T1000 (cell line): ENCODE results near the gene ACOXL.

Source experiments
- DNase-seq: peaks from one replicate; lab custom pipeline; 2025; ENCODE audit warnings: mixed read lengths; lab: John Stamatoyannopoulos, UW

The ACOXL gene

DNA sequence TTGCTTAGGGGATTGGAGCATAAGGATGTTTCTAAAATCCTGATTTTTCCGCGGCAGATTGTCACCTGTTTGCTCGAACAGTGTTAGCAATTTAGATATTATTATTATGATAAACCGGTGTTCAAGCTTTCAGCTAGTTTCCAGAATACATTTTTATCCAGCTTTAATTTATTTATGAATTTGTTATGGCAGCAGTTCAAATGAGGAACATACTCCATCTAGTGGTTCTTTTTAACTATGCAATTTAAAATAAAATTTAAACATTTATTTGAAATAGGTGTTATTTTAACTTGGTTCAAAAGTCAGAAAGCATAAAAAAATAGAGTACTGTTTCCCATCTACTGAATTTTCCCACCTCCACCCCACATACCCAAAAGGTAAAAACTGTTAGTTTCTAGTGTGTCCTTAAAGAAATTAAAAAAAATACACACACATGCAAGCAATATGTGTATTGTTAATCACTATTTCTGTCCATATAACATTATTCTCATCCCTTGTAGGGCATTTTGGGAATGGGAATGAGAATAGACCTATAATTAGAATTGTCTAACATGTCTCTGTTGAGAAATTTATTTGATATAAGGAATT lies 23.2 kb downstream of the ACOXL start:
- DNase-seq = no peak

DNA sequence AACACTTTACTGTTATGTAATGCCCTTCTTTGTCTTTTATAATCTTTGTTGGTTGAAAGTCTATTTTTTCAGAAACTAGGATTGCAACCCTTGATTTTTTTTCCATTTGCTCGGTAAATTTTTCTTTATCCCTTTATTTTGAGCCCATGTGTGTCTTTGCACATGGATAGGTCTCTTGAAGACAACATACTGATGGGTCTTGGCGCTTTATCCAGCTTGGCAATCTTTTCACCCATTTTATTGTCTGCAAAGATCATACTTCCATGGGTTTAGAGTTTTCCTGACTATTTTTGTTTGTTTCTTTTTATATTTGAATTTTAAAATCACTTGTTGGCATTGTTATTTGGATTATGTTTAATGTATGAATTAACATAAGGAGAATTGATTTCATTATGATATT lies 27.0 kb downstream of the ACOXL start:
- DNase-seq = no peak

DNA sequence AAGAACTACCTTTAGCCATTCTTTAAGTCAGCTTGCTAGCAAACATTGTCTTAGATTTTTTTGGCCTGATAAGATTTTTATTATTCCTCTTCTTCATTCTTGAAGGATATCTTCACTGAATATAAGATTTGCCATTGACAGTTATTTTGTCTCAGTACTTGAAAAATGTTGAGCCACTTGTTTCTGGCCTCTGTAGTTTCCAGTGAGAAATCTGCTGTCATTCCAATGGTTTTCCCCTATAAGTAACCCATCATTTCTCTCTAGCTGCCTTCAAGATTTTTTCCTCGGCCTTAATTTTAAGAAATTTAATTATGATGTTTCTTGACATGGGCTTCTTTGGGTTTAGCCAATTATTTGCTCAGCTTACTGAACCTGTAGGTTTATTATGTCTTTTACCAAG lies 32.6 kb downstream of the ACOXL start:
- DNase-seq = no peak

DNA sequence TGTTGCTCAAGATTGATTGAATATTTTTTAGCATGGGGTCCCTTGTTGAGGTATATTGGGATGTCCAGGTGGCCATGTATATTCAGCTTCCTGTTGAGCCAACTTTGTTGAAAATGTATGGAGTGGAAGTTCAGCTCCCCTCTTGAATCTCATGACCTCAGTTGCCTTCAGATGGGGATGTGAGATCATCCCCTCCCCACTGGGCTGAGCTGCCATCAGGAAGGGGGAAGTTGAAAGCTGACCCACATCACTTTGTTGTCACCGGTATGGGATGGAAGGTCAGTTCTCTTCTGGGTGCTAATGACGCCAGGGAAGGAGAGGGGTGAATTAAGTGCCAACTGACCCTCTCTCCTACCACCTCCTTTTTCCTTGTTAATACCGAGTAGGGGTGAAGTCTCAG lies 33.9 kb downstream of the ACOXL start:
- no peak for DNase-seq

DNA sequence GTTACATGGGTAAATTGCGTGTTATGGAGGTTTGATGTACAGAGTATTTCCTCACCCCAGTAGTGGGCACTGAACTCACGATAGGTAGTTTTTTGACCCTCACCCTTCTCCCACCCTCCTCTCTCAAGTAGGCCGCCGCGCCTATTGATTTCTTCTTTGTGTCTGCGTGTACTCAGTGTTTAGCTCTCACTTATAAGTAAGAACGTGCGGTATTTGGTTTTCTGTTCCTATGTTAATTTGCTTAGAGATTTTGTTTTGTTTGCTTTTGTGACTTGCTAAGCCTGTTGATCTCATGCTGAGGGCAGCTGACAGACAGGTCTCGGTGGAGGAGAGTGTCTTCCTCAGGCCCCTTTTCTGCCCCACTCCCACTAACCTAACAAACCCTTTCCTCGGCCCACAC lies 36.2 kb downstream of the ACOXL start:
- DNase-seq = no peak

DNA sequence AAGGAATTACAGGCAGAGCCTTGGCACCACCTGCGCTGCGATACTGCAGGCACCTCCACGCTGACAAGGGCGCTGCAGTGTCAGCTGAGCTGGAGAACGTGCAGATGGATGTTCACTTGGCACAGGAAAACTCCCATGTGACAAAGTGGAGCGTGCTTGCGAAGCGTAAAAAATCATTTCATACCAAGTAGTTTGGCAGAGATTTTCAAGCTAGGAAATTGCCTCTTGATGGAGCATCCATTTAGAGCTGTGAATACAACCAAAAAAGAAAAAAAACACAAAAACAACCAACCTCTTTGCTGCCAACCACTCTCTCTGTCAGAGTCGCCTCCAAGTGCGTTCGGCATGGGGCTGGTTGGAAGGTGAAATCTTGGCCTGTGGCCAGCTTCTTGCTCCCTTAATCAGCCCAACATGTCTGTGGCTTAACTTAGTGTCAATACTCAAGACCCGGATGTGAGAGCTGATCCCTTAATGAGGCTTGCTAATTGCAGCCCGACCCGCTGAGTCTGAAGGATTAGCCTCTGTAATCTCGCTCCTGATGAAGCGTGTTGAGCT lies 38.1 kb downstream of the ACOXL start:
- no peak for DNase-seq

DNA sequence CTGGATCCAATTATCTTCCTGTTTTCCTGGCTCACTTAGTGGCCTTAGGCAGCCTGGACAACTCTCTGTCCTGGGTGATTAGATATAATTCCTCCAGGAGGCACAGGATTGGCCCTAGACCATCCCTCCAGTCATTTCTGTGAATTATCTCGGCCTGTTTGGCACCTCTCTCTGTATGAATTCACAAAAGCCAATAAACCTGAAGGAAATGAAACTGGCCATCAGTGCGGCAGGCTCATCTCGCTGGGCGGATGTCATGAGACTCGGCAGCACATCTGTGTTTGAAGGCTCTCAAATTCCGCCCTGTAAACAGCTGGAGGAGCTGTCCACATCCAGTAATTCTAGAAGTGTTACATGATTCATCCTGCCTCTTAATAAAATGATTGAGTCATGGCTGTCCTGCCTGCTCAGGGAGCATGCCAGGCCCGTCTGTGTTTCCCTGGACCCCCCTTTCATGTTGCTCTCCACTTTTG lies 38.6 kb downstream of the ACOXL start:
- DNase-seq = no peak

DNA sequence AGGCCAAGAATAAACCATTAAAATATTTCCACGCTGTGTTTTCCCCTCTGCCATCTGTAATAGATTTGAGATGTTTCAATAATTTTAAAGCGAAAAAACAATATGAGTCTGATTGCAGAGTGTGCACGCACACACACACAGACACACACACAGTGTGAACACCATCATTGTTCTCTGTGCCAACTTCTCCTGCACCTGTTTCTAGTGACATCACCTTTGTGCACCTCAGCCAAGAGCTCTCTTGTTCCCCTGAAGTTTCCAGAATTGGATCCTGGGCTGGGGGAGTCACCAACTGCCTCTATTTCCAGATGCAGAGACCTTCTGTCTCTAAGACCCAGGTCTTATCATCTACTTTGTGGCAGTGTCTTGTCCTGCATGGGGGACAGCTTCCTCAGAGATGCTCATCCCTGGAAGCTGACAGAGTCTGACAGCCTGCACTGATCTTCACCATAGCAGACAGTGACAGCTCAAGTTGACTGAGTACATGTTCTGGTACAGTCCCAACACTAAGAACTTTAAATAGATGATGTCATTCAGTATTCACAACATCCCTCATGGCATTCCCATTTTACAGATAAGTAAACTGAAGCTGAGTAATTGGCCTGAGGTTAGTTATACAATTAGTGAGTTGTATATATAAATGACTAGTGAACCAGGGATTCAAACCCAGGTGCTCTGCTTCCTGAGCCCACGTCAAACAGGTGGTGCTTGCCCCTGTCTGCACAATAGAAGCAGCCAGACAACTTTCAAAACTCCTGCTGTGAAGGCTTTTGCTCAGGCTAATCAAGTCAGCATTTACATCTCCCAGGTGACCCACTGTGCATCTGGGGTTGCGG lies 39.4 kb downstream of the ACOXL start:
- DNase-seq = no peak

DNA sequence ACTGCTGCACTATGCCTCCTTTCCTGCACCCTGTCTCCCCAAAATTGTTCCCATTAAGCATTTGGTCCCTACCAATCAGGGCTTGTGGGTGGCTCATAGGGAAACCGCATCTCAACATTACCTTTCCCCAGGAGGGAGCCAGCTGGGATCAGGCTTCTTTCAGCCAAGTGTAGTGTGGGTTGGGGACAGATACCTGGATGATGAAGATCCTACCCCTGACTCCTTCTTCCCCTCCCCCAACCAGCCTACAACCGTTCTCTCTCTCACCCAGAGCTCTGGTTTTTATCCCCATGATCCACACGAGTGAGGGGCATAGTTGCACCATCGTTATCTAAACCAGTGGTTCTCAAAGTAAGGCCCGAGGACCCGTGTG lies 40.0 kb downstream of the ACOXL start:
- no peak for DNase-seq

DNA sequence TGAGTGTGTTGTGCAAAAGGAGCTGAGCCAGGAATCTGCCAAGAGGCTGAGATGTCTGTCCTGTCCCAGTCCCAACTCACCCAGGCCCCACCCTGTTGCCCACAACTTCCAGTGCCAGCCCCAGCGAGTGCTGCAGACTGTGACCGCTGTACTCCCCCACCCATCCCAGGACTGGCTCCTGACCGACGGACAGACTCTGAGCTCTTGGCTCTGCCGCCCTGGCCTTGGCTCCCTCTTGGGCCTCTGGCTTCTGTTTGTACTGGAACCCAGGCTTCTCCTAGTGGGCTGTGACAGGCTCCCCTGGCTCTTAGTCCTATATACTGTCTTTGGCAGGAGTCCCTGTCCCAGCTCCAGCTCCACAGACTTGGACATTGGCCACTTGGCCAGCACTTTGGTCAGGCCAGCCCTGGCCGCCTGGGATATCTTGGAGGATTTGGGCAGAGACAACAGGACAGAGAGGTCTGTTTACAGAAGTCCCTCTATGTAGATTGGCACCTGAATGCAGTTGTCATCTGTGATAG lies 41.1 kb downstream of the ACOXL start:
- DNase-seq = no peak

DNA sequence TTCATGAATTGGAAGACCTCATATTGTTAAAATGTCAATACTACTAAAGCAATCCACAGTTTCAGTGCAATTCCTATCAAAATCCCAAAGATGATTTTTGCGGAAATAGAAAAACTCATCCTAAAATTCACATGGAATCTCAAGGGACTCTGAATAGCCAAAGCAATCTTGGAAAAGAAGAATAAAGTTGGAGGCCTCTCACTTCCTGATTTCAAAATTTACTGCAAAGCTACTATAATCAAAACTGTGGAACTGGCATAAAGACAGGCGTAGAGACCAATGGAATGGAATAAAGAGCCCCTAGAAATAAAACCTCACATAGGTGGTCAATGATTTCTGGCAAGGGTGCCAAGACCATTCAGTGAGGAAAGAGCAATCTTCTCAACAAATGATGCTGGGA lies 42.3 kb downstream of the ACOXL start:
- no peak for DNase-seq

DNA sequence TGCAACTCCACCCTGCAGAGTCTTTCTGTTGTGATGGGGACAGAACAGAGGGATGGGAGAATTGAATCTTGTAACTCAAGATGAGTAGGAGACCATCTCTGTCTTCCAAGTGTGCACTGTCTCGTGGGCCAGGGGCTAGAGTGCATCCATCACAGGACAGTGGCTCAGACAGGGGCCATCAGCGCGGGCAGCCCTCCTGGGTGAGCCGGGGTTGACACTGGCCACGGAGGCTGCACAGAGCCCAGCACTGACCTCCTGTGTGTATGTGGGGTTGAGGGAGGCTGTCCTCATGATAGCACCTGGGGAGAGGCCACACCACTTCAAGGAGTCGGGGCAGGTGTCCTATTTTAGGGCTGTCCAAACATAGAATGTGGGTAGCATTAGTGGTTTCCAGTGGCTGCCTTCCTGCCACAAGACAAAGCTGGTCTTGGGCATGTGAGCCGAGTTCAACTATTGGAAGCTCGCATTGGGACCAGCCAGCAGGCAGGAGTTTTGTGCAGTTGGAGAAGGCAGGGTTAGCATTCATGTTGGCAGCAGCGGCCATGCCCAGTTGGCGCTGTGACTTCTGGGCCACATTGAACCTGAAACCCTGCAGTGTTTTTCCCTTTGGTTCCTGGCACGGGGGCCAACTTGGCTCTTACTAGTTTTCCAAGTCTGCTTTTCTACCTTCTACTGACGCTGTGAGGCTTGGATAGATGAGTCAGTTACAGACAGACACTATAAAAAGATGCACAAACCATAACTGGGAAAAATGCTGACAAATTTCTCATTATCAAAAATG lies 45.3 kb downstream of the ACOXL start:
- no peak for DNase-seq

DNA sequence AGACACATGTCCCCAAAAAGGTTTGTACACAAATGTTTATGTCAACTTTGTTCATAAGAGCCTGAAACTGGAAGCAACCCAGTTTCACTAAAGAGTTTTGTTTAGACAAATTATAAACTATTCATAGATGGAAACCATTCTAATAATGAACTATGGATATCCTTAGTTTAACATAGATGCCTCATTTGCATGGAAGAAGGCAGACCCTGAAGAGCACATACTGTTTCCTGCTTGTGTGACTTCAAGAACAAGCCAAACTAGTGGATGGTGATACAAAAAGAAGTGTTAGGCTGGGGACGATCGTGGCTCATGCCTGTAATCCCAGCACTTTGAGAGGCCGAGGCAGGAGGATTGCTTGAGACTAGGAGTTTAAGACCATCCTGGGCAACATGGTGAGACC lies 48.1 kb downstream of the ACOXL start:
- no peak for DNase-seq

DNA sequence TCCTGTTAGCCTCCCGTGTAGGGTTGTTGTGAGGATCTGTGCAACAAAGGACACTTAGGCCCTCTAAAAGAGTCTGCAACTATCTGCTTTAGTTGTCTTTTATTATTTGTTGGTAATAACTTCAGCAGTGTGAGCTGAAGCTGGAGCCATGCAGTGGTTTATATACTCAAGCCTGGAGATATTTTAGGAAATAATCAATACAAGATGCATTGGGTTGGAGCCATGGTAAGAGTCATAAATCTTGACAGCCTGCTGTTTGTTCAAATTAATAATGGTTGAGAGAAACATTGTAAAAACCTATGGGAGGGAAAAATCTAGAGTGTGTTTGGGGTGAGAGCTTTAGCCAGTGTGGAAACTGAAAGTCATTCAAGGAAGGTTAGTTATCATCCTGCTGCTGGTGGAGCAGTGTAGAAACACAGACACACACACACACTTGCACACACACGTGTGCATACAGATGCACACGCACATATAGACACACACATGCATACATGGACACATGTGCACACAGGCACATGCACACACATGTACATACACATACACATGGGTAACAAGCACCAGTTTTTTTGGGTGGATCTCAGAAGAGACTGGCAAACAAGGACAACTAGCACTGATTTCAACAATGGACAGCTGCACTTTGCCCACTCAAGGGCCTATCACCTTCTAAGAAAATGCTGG lies 51.0 kb downstream of the ACOXL start:
- no peak for DNase-seq

DNA sequence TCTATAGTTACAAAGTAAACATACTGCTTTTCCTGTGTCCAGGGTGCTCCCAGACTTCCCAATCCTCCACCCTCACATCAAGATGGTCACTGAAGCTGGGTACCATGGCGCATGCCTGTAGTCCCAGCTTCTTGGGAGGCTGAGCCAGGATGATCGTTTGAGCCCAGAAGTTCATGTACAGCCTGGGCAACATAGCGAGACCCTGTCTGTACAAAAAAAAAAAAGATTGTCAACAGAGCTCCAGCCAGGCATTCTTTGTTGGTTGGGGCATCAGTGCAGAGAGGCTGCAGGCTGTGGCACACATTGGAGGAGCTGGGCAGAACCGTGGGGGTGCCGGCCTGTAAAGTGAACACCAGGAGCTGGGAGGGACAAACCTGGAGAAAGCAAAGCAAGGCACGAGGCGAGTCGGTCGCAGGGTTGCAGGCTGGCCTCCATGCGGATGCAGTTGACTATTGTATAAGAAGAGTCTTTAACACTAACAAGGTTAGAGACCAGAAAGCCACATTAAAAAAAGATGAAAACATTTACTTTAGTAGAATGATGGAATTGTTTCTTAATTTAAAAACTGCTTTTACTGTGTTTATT lies 51.8 kb downstream of the ACOXL start:
- no peak for DNase-seq

DNA sequence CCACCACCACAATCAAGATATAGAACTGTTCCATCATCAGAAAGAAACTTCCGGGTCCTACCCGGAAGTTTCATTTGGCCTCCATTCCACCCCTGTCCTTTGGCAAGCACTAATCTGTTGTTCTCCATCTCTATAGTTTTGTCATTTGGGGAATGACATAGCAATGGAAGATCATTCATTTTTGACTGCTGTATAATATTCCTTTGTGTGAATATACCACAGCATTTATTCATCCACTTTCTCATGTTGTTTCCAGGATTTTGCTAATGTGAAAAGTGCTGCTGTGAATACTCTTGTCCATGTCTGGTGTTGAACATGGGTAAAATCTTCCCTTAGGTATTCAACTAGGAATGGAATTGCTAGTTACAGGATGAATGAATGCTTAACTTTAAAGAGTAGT lies 53.1 kb downstream of the ACOXL start:
- DNase-seq = no peak

DNA sequence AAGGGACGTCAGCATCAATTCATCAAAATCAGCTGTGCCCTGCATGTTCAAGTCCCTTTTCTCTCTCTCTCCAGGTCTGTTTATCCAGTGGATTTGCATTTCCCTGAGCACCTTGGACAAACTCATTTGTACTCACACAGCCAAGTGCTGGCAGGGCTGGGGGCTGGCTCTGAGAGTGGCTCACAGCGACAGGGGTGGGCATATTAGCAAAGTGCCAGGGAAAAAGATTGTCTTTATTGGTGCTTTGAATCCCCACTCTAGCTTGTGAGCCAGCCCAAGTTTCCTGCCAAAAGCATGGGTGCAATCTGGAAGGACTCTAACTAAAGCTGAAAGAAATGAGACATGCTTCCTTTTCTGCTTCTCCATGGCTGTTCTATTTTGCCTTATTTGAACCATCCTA lies 56.6 kb downstream of the ACOXL start:
- DNase-seq = no peak

DNA sequence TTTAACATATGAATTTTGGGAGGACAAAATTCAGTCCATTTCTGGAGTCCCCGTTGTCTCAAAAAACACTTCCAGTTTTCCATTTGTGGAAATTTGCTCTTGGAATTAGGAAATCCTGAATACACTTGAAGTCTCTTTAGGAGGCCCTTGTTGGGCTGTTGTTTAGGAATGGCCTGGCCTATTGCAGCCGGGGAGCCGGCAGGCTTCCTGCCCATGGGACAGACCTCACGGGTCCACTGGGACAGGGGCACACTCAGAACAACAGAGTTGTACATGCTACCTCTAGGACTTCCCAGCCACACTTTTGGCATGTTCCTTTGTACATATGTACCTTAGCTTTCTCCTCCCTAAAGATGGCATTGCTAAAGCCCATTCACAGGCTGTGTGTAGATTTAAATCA lies 57.3 kb downstream of the ACOXL start:
- no peak for DNase-seq

DNA sequence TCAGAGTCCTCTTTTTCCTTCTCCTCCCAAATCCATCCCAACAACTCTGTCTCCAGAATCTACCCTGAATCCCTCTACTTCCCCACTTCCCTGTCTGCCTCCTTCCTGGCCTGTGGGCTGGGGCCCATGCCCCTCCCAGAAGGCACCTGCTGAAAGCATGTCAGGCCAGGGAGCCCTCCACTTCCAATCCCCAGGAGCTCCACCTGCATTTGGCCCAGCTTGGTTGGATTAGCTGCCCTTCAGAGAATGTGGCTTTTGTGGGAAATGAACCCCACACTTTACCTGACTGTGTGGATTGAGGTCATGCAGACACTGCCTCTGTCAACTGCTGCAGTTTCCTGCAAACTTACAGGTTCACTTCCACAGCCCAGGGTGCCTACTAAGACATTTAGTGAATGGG lies 58.5 kb downstream of the ACOXL start:
- no peak for DNase-seq

DNA sequence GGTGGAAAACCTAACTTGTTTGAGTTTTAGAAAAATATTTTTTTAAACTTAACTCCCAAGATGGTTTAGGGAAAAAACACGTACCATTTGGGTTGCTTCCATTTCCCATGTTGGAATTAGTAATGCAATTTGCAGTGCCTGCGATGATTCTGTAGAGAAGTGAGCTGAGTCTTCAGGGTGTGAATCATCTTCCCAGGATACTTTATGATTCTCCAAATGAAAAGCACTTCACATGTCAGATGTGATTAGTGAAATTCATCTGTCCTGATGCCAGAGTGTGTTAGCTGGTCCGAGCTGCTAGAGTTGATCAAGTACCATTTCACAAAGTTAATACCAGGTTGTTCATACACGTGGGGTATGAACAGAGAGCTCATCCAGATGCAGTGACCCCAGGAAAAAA lies 59.1 kb downstream of the ACOXL start:
- DNase-seq = no peak

DNA sequence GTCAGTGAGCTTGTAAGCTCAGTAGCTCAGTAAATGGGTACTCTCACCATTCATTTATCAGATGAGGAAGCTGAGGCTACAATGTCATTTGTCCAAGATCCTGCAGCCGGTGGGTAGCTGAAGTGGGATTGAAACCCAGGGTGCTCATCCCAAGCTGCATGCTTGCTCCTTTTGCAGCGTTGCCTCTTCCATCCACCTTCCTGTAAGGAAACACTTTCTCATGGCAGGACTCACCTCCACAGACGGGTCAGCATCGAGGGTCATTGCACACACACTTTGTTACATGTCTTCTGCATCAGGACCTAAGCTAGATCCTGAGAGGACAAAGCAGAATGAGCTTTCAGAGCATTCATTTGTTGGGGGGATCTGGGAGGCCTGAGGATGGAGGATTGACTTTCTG lies 60.7 kb downstream of the ACOXL start:
- no peak for DNase-seq

DNA sequence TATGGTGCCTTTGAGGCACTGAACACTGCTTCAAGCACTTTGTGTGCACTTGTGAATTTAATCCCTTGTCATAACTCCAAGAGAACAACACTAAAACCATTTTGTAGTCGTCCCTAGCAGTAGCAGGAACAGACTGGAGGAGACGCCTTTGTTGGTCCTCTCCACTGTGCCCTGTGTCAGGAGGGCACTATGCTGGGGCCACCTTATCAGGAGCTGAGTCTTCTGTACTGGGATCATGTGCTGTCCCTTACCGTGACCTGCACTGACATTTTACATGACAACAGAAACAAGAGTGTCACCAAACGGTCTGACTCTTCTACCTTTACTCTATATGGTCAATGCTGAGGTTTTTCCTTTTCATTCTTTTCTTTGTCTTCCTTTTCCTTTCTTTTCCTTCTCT lies 62.0 kb downstream of the ACOXL start:
- no peak for DNase-seq
